Measurements from ENCODE around the gene CST9. TPM values are rescaled to one million over a fixed set of nuclear protein-coding genes. Genes with fewer than 3 reads are reported as not detected.

CST9 gene
- total and polyA plus RNA-seq, 2 of the 8 experiments (the other 6 are each of a cell fraction or from before 2014, with no cell fraction given) = 0.05 to 0.19 TPM

GRCh38 chr20:23629017-23629541, 23.4 kb upstream of the CST9 start:
- no peak overlapping the region for H3K4me3 ChIP-seq (ENCODE audit: extremely low read depth in 1 of 4, insufficient read depth in 2 of 4, low read depth in 3 of 4, low read length in 4 of 4)
- H3K18ac ChIP-seq (ENCODE audit: extremely low read depth, low read length) = no peak overlapping the region
- CTCF ChIA-PET (ENCODE audit: partially characterized antibody) = interaction anchor here (0.9 to 1.1 kb wide), 2 partner anchors 8 to 191 kb away, joined by 3 to 4 read pairs; no protein-coding TSS in a partner anchor
- H4K8ac ChIP-seq (ENCODE audit: extremely low read depth, insufficient read depth, low read length) = no peak overlapping the region
- H3K14ac ChIP-seq (ENCODE audit: insufficient read length) = no peak overlapping the region
- no peak overlapping the region for H4K5ac ChIP-seq (ENCODE audit: insufficient read length, low read depth, low read length)
- TF ChIP-seq GABPA (IDR thresholded peaks at IDR 0.05; ENCODE audit: borderline replicate concordance, insufficient read depth, low read length) (no peak), BACH1 (IDR thresholded peaks at IDR 0.05; ENCODE audit: low read length) (no peak), RXRA (IDR thresholded peaks at IDR 0.05; ENCODE audit: insufficient read depth, low read depth, low read length) (no peak)
- H2BK120ac ChIP-seq (replicated peaks; ENCODE audit: low read depth, low read length) = no peak overlapping the region
- no peak overlapping the region for H2AFZ ChIP-seq (ENCODE audit: low read length)
- H3K4ac ChIP-seq (replicated peaks; ENCODE audit: insufficient read length, low read depth, low read length) = no peak overlapping the region
- WGBS, 2 experiments (ENCODE audit: extremely low coverage in 1 of 2, insufficient coverage in 1 of 2, insufficient read length in 1 of 2, insufficient replicate concordance in 2 of 2, low coverage in 1 of 2, low lambda C conversion rate in 2 of 2, missing lambda C conversion rate in 1 of 2) = 79% methylated on average over 7 of the region's 7 CpGs; no CpG with 5 or more reads in 1 of the 2 experiments
- peaks cover 0 to 4% (median 1%) of the 10 kb centered on the region in 4 experiments; a peak in 2 of 7 replicates for H3K4me1 ChIP-seq (replicated peaks in 1 of 4; ENCODE audit: control insufficient read depth in 3 of 4, insufficient read depth in 4 of 4, low read length in 3 of 4)
- H3K9me3 ChIP-seq (ENCODE audit: insufficient read depth in 2 of 2, low read depth in 1 of 2, low read length in 1 of 2) = no peaks in the 10 kb centered on the region
- H4K91ac ChIP-seq (replicated peaks; ENCODE audit: insufficient read length, low read length) = no peak overlapping the region
- H3K9ac ChIP-seq (replicated peaks in 1 of 4; ENCODE audit: extremely low read depth in 1 of 4, low read depth in 3 of 4, low read length in 3 of 4) = no peak overlapping the region
- no peak overlapping the region for H3K4me2 ChIP-seq (ENCODE audit: insufficient read depth in 1 of 2, low read depth in 2 of 2, low read length in 2 of 2)
- H3K79me2 ChIP-seq (ENCODE audit: control insufficient read depth in 1 of 2, insufficient read depth in 2 of 2, low read length in 2 of 2) = no peaks in the 10 kb centered on the region
- no peak overlapping the region for H3K27ac ChIP-seq (ENCODE audit: low read depth, low read length)
- peak overlapping the region; percentile 79; the same call in 1 of the 2 replicates for H2BK12ac ChIP-seq (ENCODE audit: low read depth, low read length)
- no peaks in the 10 kb centered on the region for H4K20me1 ChIP-seq (replicated peaks in 1 of 2; ENCODE audit: control insufficient read depth in 1 of 2, insufficient read depth in 2 of 2, low read length in 2 of 2)
- H2AK5ac ChIP-seq (ENCODE audit: low read depth, low read length) = no peak overlapping the region
- no peaks in the 10 kb centered on the region for H3K27me3 ChIP-seq (replicated peaks in 1 of 4; ENCODE audit: control insufficient read depth in 3 of 4, extremely low read depth in 1 of 4, insufficient read depth in 3 of 4, low read length in 3 of 4)
- H3K36me3 ChIP-seq (ENCODE audit: control insufficient read depth in 2 of 4, insufficient read depth in 4 of 4, low read length in 3 of 4) = no peaks in the 10 kb centered on the region
- no peaks in the 10 kb centered on the region; the same call in 1 of the 2 replicates for H3K79me1 ChIP-seq (ENCODE audit: low read depth, low read length)
- H3K56ac ChIP-seq (replicated peaks; ENCODE audit: insufficient read length, low read depth, low read length) = no peak overlapping the region
- H2BK15ac ChIP-seq (ENCODE audit: low read length) = no peak overlapping the region
- FAIRE-seq (no peak), DNase-seq (ENCODE audit: low read depth in 1 of 2, low spot score in 2 of 2) (no peak)
- no peak overlapping the region for H2BK20ac ChIP-seq (ENCODE audit: low read length)
- POLR2A ChIA-PET (ENCODE audit: partially characterized antibody) = interaction anchor here (1.2 kb wide), 1 partner anchor 8 kb away, joined by 4 read pairs; the partner anchor contains the start of gene CST3
- H3K23me2 ChIP-seq (ENCODE audit: low read depth, low read length) = no peaks in the 10 kb centered on the region
- no peak overlapping the region for H2BK5ac ChIP-seq (ENCODE audit: low read depth, low read length)
- no peak overlapping the region for H3K23ac ChIP-seq (ENCODE audit: insufficient read length)
